Activated CD8-positive, alpha-beta memory T cell treated with anti-CD3 and anti-CD28 coated beads, Interleukin-2, amount 10 ng/mL, durations not matched to agents 7 days and 5 days (primary cell): ENCODE results near the gene CARMIL1. TPM values are rescaled to one million over a fixed set of nuclear protein-coding genes. Genes with fewer than 3 reads are reported as not detected.

Experiments used
- ATAC-seq: fragments of 150-1000 bp; cut with Tn5 transposase; one replicate; pipeline ENCODE4 v1.10.0; 2021; ENCODE audit warnings: moderate library complexity
- CTCF ChIA-PET: fragments of 350-600 bp; sonication (Branson Sonifier 250); formaldehyde crosslinking; loops from one replicate; lab custom pipeline; 2021; ENCODE audit warnings: antibody characterized with exemption; lab: Charles Lee
- DNase-seq: peaks from one replicate; pipeline ENCODE4 v3.0.0-alpha.2; 2020
- H3K27ac Mint-ChIP-seq: one replicate; pipeline ENCODE4 v1.8.0; 2021; ENCODE audit warnings: mild to moderate bottlenecking, mixed read lengths
- H3K27me3 Mint-ChIP-seq: one replicate; pipeline ENCODE4 v1.8.0; 2021; ENCODE audit warnings: mixed read lengths
- H3K36me3 Mint-ChIP-seq: one replicate; pipeline ENCODE4 v1.8.0; 2021; ENCODE audit warnings: mild to moderate bottlenecking, mixed read lengths
- H3K4me1 Mint-ChIP-seq: one replicate; pipeline ENCODE4 v1.8.0; 2021; ENCODE audit warnings: mixed read lengths
- H3K4me3 Mint-ChIP-seq: one replicate; pipeline ENCODE4 v1.8.0; 2021; ENCODE audit warnings: mild to moderate bottlenecking, moderate library complexity, mixed read lengths
- H3K9me3 Mint-ChIP-seq: one replicate; pipeline ENCODE4 v1.8.0; 2022; ENCODE audit warnings: low read depth, mixed read lengths
- total RNA-seq, 2 experiments: library from RNA; stranded (reverse); gene quantifications; one replicate each; pipeline ENCODE4 v1.2.3, GENCODE V29; 2021

Gene CARMIL1
- total RNA-seq, 2 experiments from 2014 or later = 3.4 to 3.8 TPM

- H3K27ac Mint-ChIP-seq = no peak overlapping the region
- DNase-seq (no peak), ATAC-seq (no peak)
- no peaks in the 10 kb centered on the region for H3K27me3 Mint-ChIP-seq
- H3K4me3 Mint-ChIP-seq = no peak overlapping the region
- CTCF ChIA-PET = no interaction called here
- H3K4me1 Mint-ChIP-seq = no peaks in the 10 kb centered on the region
- no peaks in the 10 kb centered on the region for H3K36me3 Mint-ChIP-seq
- no peaks in the 10 kb centered on the region for H3K9me3 Mint-ChIP-seq
These were observed 39.4 kb downstream of the CARMIL1 start for GRCh38 chr6:25318589-25318988.

- H3K27me3 Mint-ChIP-seq = no peaks in the 10 kb centered on the region
- DNase-seq (no peak), ATAC-seq (no peak)
- no peak overlapping the region for H3K27ac Mint-ChIP-seq
- H3K36me3 Mint-ChIP-seq = no peaks in the 10 kb centered on the region
- no peaks in the 10 kb centered on the region for H3K9me3 Mint-ChIP-seq
- no peak overlapping the region for H3K4me3 Mint-ChIP-seq
- no peaks in the 10 kb centered on the region for H3K4me1 Mint-ChIP-seq
- CTCF ChIA-PET = no interaction called here
These were observed 41.3 kb downstream of the CARMIL1 start for GRCh38 chr6:25320459-25320858.

GRCh38 chr6:25322692-25323091, 43.5 kb downstream of the CARMIL1 start:
- Mint-ChIP-seq H3K4me3 (no peak overlapping the region), H3K9me3 (no peaks in the 10 kb centered on the region), H3K4me1 (no peaks in the 10 kb centered on the region), H3K36me3 (no peaks in the 10 kb centered on the region), H3K27me3 (no peaks in the 10 kb centered on the region), H3K27ac (no peak overlapping the region)
- CTCF ChIA-PET = interaction anchor here (0.6 to 2.3 kb wide), 2 partner anchors 41 to 168 kb away, joined by 3 to 6 read pairs; no protein-coding TSS in a partner anchor
- no peak for ATAC-seq
- no peak for DNase-seq

GRCh38 chr6:25324066-25324762, 45.0 kb downstream of the CARMIL1 start:
- Mint-ChIP-seq H3K4me1 (no peaks in the 10 kb centered on the region), H3K27ac (no peak overlapping the region), H3K36me3 (no peaks in the 10 kb centered on the region), H3K27me3 (no peaks in the 10 kb centered on the region), H3K9me3 (no peaks in the 10 kb centered on the region), H3K4me3 (no peak overlapping the region)
- CTCF ChIA-PET = interaction anchor here (1.0 to 2.3 kb wide), 2 partner anchors 12 to 166 kb away, joined by 3 to 6 read pairs; no protein-coding TSS in a partner anchor
- no peak for DNase-seq
- ATAC-seq = no peak

GRCh38 chr6:25326126-25326525, 47.0 kb downstream of the CARMIL1 start:
- H3K27me3 Mint-ChIP-seq = peaks cover 2% of the 10 kb centered on the region
- H3K4me1 Mint-ChIP-seq = no peaks in the 10 kb centered on the region
- no peak overlapping the region for H3K4me3 Mint-ChIP-seq
- no peaks in the 10 kb centered on the region for H3K9me3 Mint-ChIP-seq
- ATAC-seq (no peak), DNase-seq (no peak)
- H3K36me3 Mint-ChIP-seq = no peaks in the 10 kb centered on the region
- CTCF ChIA-PET = no interaction called here
- no peak overlapping the region for H3K27ac Mint-ChIP-seq

- Mint-ChIP-seq H3K4me1 (no peaks in the 10 kb centered on the region), H3K27me3 (peaks cover 2% of the 10 kb centered on the region)
- CTCF ChIA-PET = interaction anchor here (1.4 kb wide), 1 partner anchor 14 kb away, joined by 4 read pairs; no protein-coding TSS in a partner anchor
These were observed 47.8 kb downstream of the CARMIL1 start for GRCh38 chr6:25326960-25327359.

GRCh38 chr6:25327432-25327831, 48.3 kb downstream of the CARMIL1 start:
- Mint-ChIP-seq H3K36me3 (no peaks in the 10 kb centered on the region), H3K4me3 (no peak overlapping the region), H3K27ac (no peak overlapping the region), H3K9me3 (no peaks in the 10 kb centered on the region), H3K4me1 (no peaks in the 10 kb centered on the region), H3K27me3 (peaks cover 6% of the 10 kb centered on the region)
- DNase-seq (no peak), ATAC-seq (no peak)
- CTCF ChIA-PET = interaction anchor here (1.4 kb wide), 1 partner anchor 13 kb away, joined by 4 read pairs; no protein-coding TSS in a partner anchor

More at GRCh38 chr6:25326960-25327359, 47.8 kb downstream of the CARMIL1 start:
- no peaks in the 10 kb centered on the region for H3K9me3 Mint-ChIP-seq
- no peak for DNase-seq
- no peak for ATAC-seq
- no peak overlapping the region for H3K27ac Mint-ChIP-seq
- H3K36me3 Mint-ChIP-seq = no peaks in the 10 kb centered on the region
- no peak overlapping the region for H3K4me3 Mint-ChIP-seq

- ATAC-seq (no peak), DNase-seq (no peak)
- no peaks in the 10 kb centered on the region for H3K4me1 Mint-ChIP-seq
- CTCF ChIA-PET = interaction anchor here (1.1 to 1.2 kb wide), 2 partner anchors 105 to 106 kb away, joined by 3 read pairs; no protein-coding TSS in a partner anchor
- no peaks in the 10 kb centered on the region for H3K36me3 Mint-ChIP-seq
- H3K27ac Mint-ChIP-seq = no peak overlapping the region
- H3K9me3 Mint-ChIP-seq = no peaks in the 10 kb centered on the region
- H3K27me3 Mint-ChIP-seq = peaks cover 6% of the 10 kb centered on the region
- no peak overlapping the region for H3K4me3 Mint-ChIP-seq
These were observed 50.1 kb downstream of the CARMIL1 start for GRCh38 chr6:25329161-25329817.

- ATAC-seq (no peak), DNase-seq (no peak)
- Mint-ChIP-seq H3K27me3 (peaks cover 6% of the 10 kb centered on the region), H3K4me1 (no peaks in the 10 kb centered on the region), H3K27ac (no peak overlapping the region), H3K4me3 (no peak overlapping the region), H3K36me3 (no peaks in the 10 kb centered on the region), H3K9me3 (no peaks in the 10 kb centered on the region)
- CTCF ChIA-PET = no interaction called here
These were observed 50.8 kb downstream of the CARMIL1 start for GRCh38 chr6:25329982-25330381.

GRCh38 chr6:25330796-25331685, 51.9 kb downstream of the CARMIL1 start:
- Mint-ChIP-seq H3K9me3 (no peaks in the 10 kb centered on the region), H3K27me3 (peaks cover 6% of the 10 kb centered on the region), H3K36me3 (no peaks in the 10 kb centered on the region), H3K4me1 (no peaks in the 10 kb centered on the region), H3K4me3 (no peak overlapping the region), H3K27ac (no peak overlapping the region)
- CTCF ChIA-PET = no interaction called here
- ATAC-seq = no peak
- no peak for DNase-seq

GRCh38 chr6:25332165-25332564, 53.0 kb downstream of the CARMIL1 start:
- H3K36me3 Mint-ChIP-seq = no peaks in the 10 kb centered on the region
- DNase-seq (no peak), ATAC-seq (no peak)
- CTCF ChIA-PET = no interaction called here
- H3K4me1 Mint-ChIP-seq = no peaks in the 10 kb centered on the region
- no peaks in the 10 kb centered on the region for H3K9me3 Mint-ChIP-seq
- H3K27ac Mint-ChIP-seq = no peak overlapping the region
- H3K27me3 Mint-ChIP-seq = peaks cover 6% of the 10 kb centered on the region
- H3K4me3 Mint-ChIP-seq = no peak overlapping the region

GRCh38 chr6:25332655-25333071, 53.5 kb downstream of the CARMIL1 start:
- H3K9me3 Mint-ChIP-seq = no peaks in the 10 kb centered on the region
- CTCF ChIA-PET = no interaction called here
- no peak for DNase-seq
- no peak for ATAC-seq
- no peak overlapping the region for H3K4me3 Mint-ChIP-seq
- no peak overlapping the region for H3K27ac Mint-ChIP-seq
- no peaks in the 10 kb centered on the region for H3K36me3 Mint-ChIP-seq
- peaks cover 6% of the 10 kb centered on the region for H3K27me3 Mint-ChIP-seq
- H3K4me1 Mint-ChIP-seq = no peaks in the 10 kb centered on the region

- Mint-ChIP-seq H3K27ac (no peak overlapping the region), H3K36me3 (no peaks in the 10 kb centered on the region)
- CTCF ChIA-PET = no interaction called here
These were observed 54.3 kb downstream of the CARMIL1 start for GRCh38 chr6:25333471-25333870.

More at GRCh38 chr6:25333471-25333870, 54.3 kb downstream of the CARMIL1 start:
- Mint-ChIP-seq H3K9me3 (no peaks in the 10 kb centered on the region), H3K4me1 (no peaks in the 10 kb centered on the region), H3K27me3 (peaks cover 6% of the 10 kb centered on the region), H3K4me3 (no peak overlapping the region)
- DNase-seq = no peak
- no peak for ATAC-seq
